Measurements from ENCODE around the gene DICER1.

- TF ChIP-seq TARDBP (IDR thresholded peaks at IDR 0.05), result no peak
- TF ChIP-seq FOXK2 (IDR thresholded peaks at IDR 0.05), result no peak
- TF ChIP-seq, protein P1, sequence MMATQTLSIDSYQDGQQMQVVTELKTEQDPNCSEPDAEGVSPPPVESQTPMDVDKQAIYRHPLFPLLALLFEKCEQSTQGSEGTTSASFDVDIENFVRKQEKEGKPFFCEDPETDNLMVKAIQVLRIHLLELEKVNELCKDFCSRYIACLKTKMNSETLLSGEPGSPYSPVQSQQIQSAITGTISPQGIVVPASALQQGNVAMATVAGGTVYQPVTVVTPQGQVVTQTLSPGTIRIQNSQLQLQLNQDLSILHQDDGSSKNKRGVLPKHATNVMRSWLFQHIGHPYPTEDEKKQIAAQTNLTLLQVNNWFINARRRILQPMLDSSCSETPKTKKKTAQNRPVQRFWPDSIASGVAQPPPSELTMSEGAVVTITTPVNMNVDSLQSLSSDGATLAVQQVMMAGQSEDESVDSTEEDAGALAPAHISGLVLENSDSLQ (IDR thresholded peaks at IDR 0.05), result no peak
- no peak for TF ChIP-seq HDGF (IDR thresholded peaks at IDR 0.05; ENCODE audit: borderline replicate concordance)
- no peak for TF ChIP-seq FOXA1 (IDR thresholded peaks at IDR 0.05)
- TF ChIP-seq BHLHE40 (IDR thresholded peaks at IDR 0.05; ENCODE audit: borderline replicate concordance), result no peak
- no peak for TF ChIP-seq NFRKB (IDR thresholded peaks at IDR 0.05)
- no peak for TF ChIP-seq LEF1 (IDR thresholded peaks at IDR 0.05; ENCODE audit: borderline replicate concordance)
- TF ChIP-seq SUZ12 (IDR thresholded peaks at IDR 0.05), result no peak
- no peak for TF ChIP-seq SP1 (IDR thresholded peaks at IDR 0.05)
- no peak for TF ChIP-seq ELF4 (IDR thresholded peaks at IDR 0.05)
- TF ChIP-seq FOXM1 (IDR thresholded peaks at IDR 0.05; ENCODE audit: borderline replicate concordance), result no peak
Observed at GRCh38 chr14:95039993-95040348, 117.4 kb downstream of the DICER1 start.

Data from HEK293T (cell line).